H9 (cell line): ENCODE measurements around the gene STX17. TPM values are rescaled to one million over a fixed set of nuclear protein-coding genes. Genes with fewer than 3 reads are reported as not detected.

Experiments used
- DNase-seq: peaks from one replicate; pipeline ENCODE4 v3.0.0-alpha.2; 2017
- H2AFZ ChIP-seq: one replicate; pipeline ENCODE4 v1.6.1; 2013; ENCODE audit warnings: mild to moderate bottlenecking, low read length, control low read depth, moderate library complexity
- H2AK5ac ChIP-seq: 2 replicates; pipeline ENCODE4 v1.6.1; 2013; ENCODE audit warnings: low read length, control low read depth, mixed read lengths; ENCODE audit not compliant: insufficient read length
- H2BK120ac ChIP-seq: one replicate; pipeline ENCODE4 v1.6.1; 2013; ENCODE audit warnings: low read depth, mild to moderate bottlenecking, low read length, control low read depth, inconsistent platforms; ENCODE audit not compliant: poor library complexity, severe bottlenecking
- H2BK12ac ChIP-seq: 2 replicates; pipeline ENCODE4 v1.6.1; 2013; ENCODE audit warnings: low read length, control low read depth, mixed read lengths, low read depth; ENCODE audit not compliant: insufficient read length
- H2BK15ac ChIP-seq: 2 replicates; pipeline ENCODE4 v1.6.1; 2013; ENCODE audit warnings: low read depth, low read length, control low read depth
- H2BK20ac ChIP-seq: one replicate; pipeline ENCODE4 v1.6.1; 2013; ENCODE audit warnings: low read depth, mild to moderate bottlenecking, low read length, control low read depth, inconsistent platforms; ENCODE audit not compliant: poor library complexity, severe bottlenecking
- H2BK5ac ChIP-seq: 2 replicates; pipeline ENCODE4 v1.6.1; 2013; ENCODE audit warnings: low read length, control low read depth, mixed read lengths; ENCODE audit not compliant: insufficient read length
- H3K14ac ChIP-seq: 2 replicates; pipeline ENCODE4 v1.6.1; 2013; ENCODE audit warnings: low read length, control low read depth; ENCODE audit not compliant: insufficient read depth
- H3K18ac ChIP-seq: 2 replicates; pipeline ENCODE4 v1.6.1; 2013; ENCODE audit warnings: low read depth, mild to moderate bottlenecking, mixed read lengths, low read length, control low read depth; ENCODE audit not compliant: insufficient read length
- H3K23ac ChIP-seq: 2 replicates; pipeline ENCODE4 v1.6.1; 2013; ENCODE audit warnings: low read length, control low read depth, mixed read lengths, low read depth; ENCODE audit not compliant: insufficient read length
- H3K23me2 ChIP-seq: 2 replicates; pipeline ENCODE4 v1.6.1; 2013; ENCODE audit warnings: low read depth, mild to moderate bottlenecking, mixed read lengths, low read length, control low read depth; ENCODE audit not compliant: insufficient read length, poor library complexity, severe bottlenecking
- H3K27ac ChIP-seq: 2 replicates; pipeline ENCODE4 v1.5.1; 2013; ENCODE audit warnings: low read length, control low read depth, mixed read lengths, low read depth; ENCODE audit not compliant: insufficient read length
- H3K27me3 ChIP-seq: 2 replicates; pipeline ENCODE4 v1.6.1; 2013; ENCODE audit warnings: low read length, control low read depth, inconsistent platforms; ENCODE audit not compliant: insufficient read depth
- H3K4ac ChIP-seq: 2 replicates; pipeline ENCODE4 v1.6.1; 2013; ENCODE audit warnings: low read depth, mild to moderate bottlenecking, control low read depth, inconsistent platforms, low read length, moderate library complexity
- H3K4me1 ChIP-seq: 2 replicates; pipeline ENCODE4 v1.6.1; 2013; ENCODE audit warnings: low read length, control low read depth, inconsistent platforms; ENCODE audit not compliant: insufficient read depth
- H3K4me2 ChIP-seq: 2 replicates; pipeline ENCODE4 v1.6.1; 2013; ENCODE audit warnings: low read length, control low read depth, mixed read lengths; ENCODE audit not compliant: insufficient read length, insufficient read depth
- H3K56ac ChIP-seq: 2 replicates; pipeline ENCODE4 v1.6.1; 2013; ENCODE audit warnings: low read depth, mild to moderate bottlenecking, mixed read lengths, low read length, control low read depth; ENCODE audit not compliant: insufficient read length
- H3K79me1 ChIP-seq: 2 replicates; pipeline ENCODE4 v1.6.1; 2013; ENCODE audit warnings: low read depth, mild to moderate bottlenecking, moderate library complexity, low read length, control low read depth, inconsistent platforms; ENCODE audit not compliant: insufficient read depth, poor library complexity, severe bottlenecking
- H3K79me2 ChIP-seq: 2 replicates; pipeline ENCODE4 v1.6.1; 2013; ENCODE audit warnings: low read length, control low read depth, inconsistent platforms; ENCODE audit not compliant: insufficient read depth
- H3K9ac ChIP-seq: 2 replicates; pipeline ENCODE4 v1.6.1; 2013; ENCODE audit warnings: low read length, control low read depth, mixed read lengths; ENCODE audit not compliant: insufficient read length; ENCODE audit errors: extremely low read depth
- H3K9me3 ChIP-seq: one replicate; pipeline ENCODE4 v1.6.1; 2013; ENCODE audit warnings: low read depth, low read length, inconsistent platforms; ENCODE audit not compliant: control insufficient read depth
- H3T11ph ChIP-seq: one replicate; pipeline ENCODE4 v1.6.1; 2013; ENCODE audit warnings: mild to moderate bottlenecking, low read length, control low read depth, inconsistent platforms
- H4K20me1 ChIP-seq: one replicate; pipeline ENCODE4 v1.6.1; 2013; ENCODE audit not compliant: control insufficient read depth, insufficient read length, insufficient read depth
- H4K5ac ChIP-seq: 2 replicates; pipeline ENCODE4 v1.6.1; 2013; ENCODE audit warnings: low read depth, mild to moderate bottlenecking, mixed read lengths, low read length, control low read depth; ENCODE audit not compliant: insufficient read length
- H4K8ac ChIP-seq: replicated peaks from 2 replicates; pipeline ENCODE4 v1.6.1; 2013; ENCODE audit warnings: low read length, control low read depth, mixed read lengths, low read depth; ENCODE audit not compliant: insufficient read length
- H4K91ac ChIP-seq: 2 replicates; pipeline ENCODE4 v1.6.1; 2013; ENCODE audit warnings: low read depth, mild to moderate bottlenecking, moderate library complexity, mixed read lengths, low read length, control low read depth; ENCODE audit not compliant: insufficient read length
- H3K27ac Mint-ChIP-seq, 3 experiments: 2 replicates in 2 of 3; 3 replicates in 1 of 3; pipeline ENCODE4 v1.8.0; 2020 to 2021; ENCODE audit warnings: mixed read lengths in 3 of 3, mild to moderate bottlenecking in 1 of 3, moderate library complexity in 1 of 3
- H3K27me3 Mint-ChIP-seq: 2 replicates; pipeline ENCODE4 v1.8.0; 2021; ENCODE audit warnings: low read depth, mild to moderate bottlenecking, moderate library complexity, mixed read lengths
- H3K36me3 Mint-ChIP-seq, 3 experiments: 2 replicates in 2 of 3; 3 replicates in 1 of 3; pipeline ENCODE4 v1.8.0; 2020 to 2021; ENCODE audit warnings: low read depth in 3 of 3, mixed read lengths in 3 of 3; ENCODE audit not compliant: insufficient read depth in 1 of 3
- H3K4me1 Mint-ChIP-seq, 2 experiments: 2 replicates each; pipeline ENCODE4 v1.8.0; 2020; ENCODE audit warnings: mixed read lengths in 2 of 2
- H3K4me3 Mint-ChIP-seq, 2 experiments: 2 replicates in 1 of 2; 3 replicates in 1 of 2; pipeline ENCODE4 v1.8.0; 2020 to 2021; ENCODE audit warnings: mild to moderate bottlenecking in 2 of 2, mixed read lengths in 2 of 2, moderate library complexity in 1 of 2
- H3K9me3 Mint-ChIP-seq, 2 experiments: 2 replicates in 1 of 2; 3 replicates in 1 of 2; pipeline ENCODE4 v1.8.0; 2020; ENCODE audit warnings: mild to moderate bottlenecking in 2 of 2, mixed read lengths in 2 of 2, moderate library complexity in 1 of 2
- CTCF ChIP-seq: fragments of 200-600 bp; sonication (generic); conservative IDR thresholded peaks from 3 replicates; pipeline ENCODE4 v1.8.0; 2021; ENCODE audit warnings: antibody characterized with exemption, mild to moderate bottlenecking
- WGBS: extraction: QIAGEN DNeasy Blood & Tissue Kit; methylation state at CpG from one replicate; pipeline ENCODE4 v1.1.7; 2013; ENCODE audit warnings: missing lambda C conversion rate, low lambda C conversion rate, mixed read lengths; ENCODE audit not compliant: insufficient read length; ENCODE audit errors: extremely low coverage; 5-methylcytosine and 5-hydroxymethylcytosine counted together
- total RNA-seq: library from RNA; stranded (reverse); gene quantifications from 2 replicates; pipeline ENCODE4 v1.2.1, GENCODE V29; 2021

STX17 gene
- total RNA-seq, 1 experiment from 2014 or later = 21.2 TPM

- Histone ChIP-seq H3K79me1 (no peaks in the 10 kb centered on the region), H2BK5ac (no peak overlapping the region), H3K27ac (no peak overlapping the region), H3K79me2 (no peaks in the 10 kb centered on the region), H2BK120ac (no peak overlapping the region), H3K4ac (no peak overlapping the region), H3K14ac (no peak overlapping the region), H3K23me2 (no peaks in the 10 kb centered on the region), H2BK15ac (no peak overlapping the region), H3K9ac (no peak overlapping the region), H3K4me2 (no peak overlapping the region), H3T11ph (no peak overlapping the region), H3K23ac (no peak overlapping the region), H2BK20ac (no peak overlapping the region), H4K20me1 (no peaks in the 10 kb centered on the region), H3K56ac (no peak overlapping the region), H3K27me3 (no peaks in the 10 kb centered on the region), H2AFZ (no peak overlapping the region), H4K8ac (no peak overlapping the region), H2AK5ac (no peak overlapping the region), H3K18ac (no peak overlapping the region), H4K5ac (no peak overlapping the region), H3K9me3 (no peaks in the 10 kb centered on the region), H2BK12ac (no peak overlapping the region), H3K4me1 (no peaks in the 10 kb centered on the region), H4K91ac (no peak overlapping the region)
- no peak overlapping the region; a peak in 1 of 7 replicates for H3K27ac Mint-ChIP-seq
- H3K4me1 Mint-ChIP-seq = peaks cover 2 to 3% of the 10 kb centered on the region in 2 experiments; a peak in 3 of 4 replicates
- no peak for TF ChIP-seq CTCF
- no peaks in the 10 kb centered on the region for H3K27me3 Mint-ChIP-seq
- H3K9me3 Mint-ChIP-seq = no peaks in the 10 kb centered on the region
- H3K36me3 Mint-ChIP-seq = no peaks in the 10 kb centered on the region
- no peak for DNase-seq
- no CpG with 5 or more reads among the region's 2 CpGs for WGBS
- no peak overlapping the region for H3K4me3 Mint-ChIP-seq
These were observed 37.6 kb upstream of the STX17 start for GRCh38 chr9:99868845-99869244.
